ENCODE data around the gene LRIG1. TPM values are rescaled to one million over a fixed set of nuclear protein-coding genes. Genes with fewer than 3 reads are reported as not detected.

LRIG1 gene
- total RNA-seq, 1 experiment from 2014 or later = 2.2 TPM

GRCh38 chr3:66406831-66407610 is 93.8 kb downstream of the LRIG1 start:
- DNase-seq (no peak), ATAC-seq (no peak)
- Histone ChIP-seq H3K27ac (ENCODE audit: low read length) (no peak overlapping the region), H3K4me1 (ENCODE audit: insufficient read depth, low read length) (no peaks in the 10 kb centered on the region), H4K20me1 (ENCODE audit: low read length) (no peaks in the 10 kb centered on the region), H3K36me3 (ENCODE audit: low read depth, low read length) (no peaks in the 10 kb centered on the region), H3F3A (ENCODE audit: low read length, unreplicated experiment) (no peaks in the 10 kb centered on the region), H3K27me3 (ENCODE audit: low read length) (no peaks in the 10 kb centered on the region), H3K4me2 (ENCODE audit: low read length) (no peak overlapping the region), H3K4me3 (ENCODE audit: low read length) (no peak overlapping the region), H3K9me2 (replicated peaks; ENCODE audit: low read length) (no peaks in the 10 kb centered on the region), H3K9ac (ENCODE audit: low read length) (no peak overlapping the region), H3K79me2 (ENCODE audit: low read length) (no peaks in the 10 kb centered on the region), H2AFZ (ENCODE audit: low read length) (no peak overlapping the region), H3K9me3 (ENCODE audit: low read length) (no peaks in the 10 kb centered on the region)
- ChIA-PET CTCF (interaction anchor here (0.6 kb wide), 1 partner anchor 326 kb away, joined by 3 read pairs; no protein-coding TSS in a partner anchor), POLR2A (ENCODE audit: unreplicated experiment) (no interaction called here)
- BruUV-seq (replicated peaks) = no TSS peak
- TF ChIP-seq EZH2phosphoT487 (IDR thresholded peaks at IDR 0.05; ENCODE audit: borderline replicate concordance, low read length) (no peak), EZH2 (IDR thresholded peaks at IDR 0.05; ENCODE audit: low read length, unreplicated experiment) (no peak)
- intact Hi-C loops (cut with micrococcal nuclease) = loop anchor here (2.0 kb wide), 1 partner anchor 410 kb away; no protein-coding TSS in a partner anchor

- Histone ChIP-seq H3K4me1 (ENCODE audit: insufficient read depth, low read length) (no peaks in the 10 kb centered on the region), H3K79me2 (ENCODE audit: low read length) (no peaks in the 10 kb centered on the region)
- BruUV-seq (replicated peaks) = no TSS peak
Observed at GRCh38 chr3:66406163-66406562, 94.7 kb downstream of the LRIG1 start.

GRCh38 chr3:66405701-66406091 is 95.1 kb downstream of the LRIG1 start:
- no peaks in the 10 kb centered on the region for H3K9me2 ChIP-seq (replicated peaks; ENCODE audit: low read length)
- DNase-seq = peak; percentile 11
- CTCF ChIA-PET = no interaction called here
- no peak overlapping the region for H3K4me2 ChIP-seq (ENCODE audit: low read length)
- H3K9me3 ChIP-seq (ENCODE audit: low read length) = no peaks in the 10 kb centered on the region
- no peaks in the 10 kb centered on the region for H3F3A ChIP-seq (ENCODE audit: low read length, unreplicated experiment)
- no peaks in the 10 kb centered on the region for H3K27me3 ChIP-seq (ENCODE audit: low read length)
- H3K4me1 ChIP-seq (ENCODE audit: insufficient read depth, low read length) = no peaks in the 10 kb centered on the region
- no peak for TF ChIP-seq EZH2phosphoT487 (IDR thresholded peaks at IDR 0.05; ENCODE audit: borderline replicate concordance, low read length)
- no peak overlapping the region for H3K27ac ChIP-seq (ENCODE audit: low read length)
- H2AFZ ChIP-seq (ENCODE audit: low read length) = no peak overlapping the region
- POLR2A ChIA-PET (ENCODE audit: unreplicated experiment) = no interaction called here
- intact Hi-C loops (cut with micrococcal nuclease) = loop anchor here (2.0 kb wide), 1 partner anchor 411 kb away; no protein-coding TSS in a partner anchor
- no peaks in the 10 kb centered on the region for H3K36me3 ChIP-seq (ENCODE audit: low read depth, low read length)
- no peaks in the 10 kb centered on the region for H3K79me2 ChIP-seq (ENCODE audit: low read length)
- no peak overlapping the region for H3K4me3 ChIP-seq (ENCODE audit: low read length)
- H4K20me1 ChIP-seq (ENCODE audit: low read length) = no peaks in the 10 kb centered on the region
- H3K9ac ChIP-seq (ENCODE audit: low read length) = no peak overlapping the region
- no TSS peak for BruUV-seq (replicated peaks)
- ATAC-seq = no peak

More at GRCh38 chr3:66406163-66406562, 94.7 kb downstream of the LRIG1 start:
- Histone ChIP-seq H3F3A (ENCODE audit: low read length, unreplicated experiment) (no peaks in the 10 kb centered on the region), H3K9me2 (replicated peaks; ENCODE audit: low read length) (no peaks in the 10 kb centered on the region), H3K9ac (ENCODE audit: low read length) (no peak overlapping the region), H3K9me3 (ENCODE audit: low read length) (no peaks in the 10 kb centered on the region), H4K20me1 (ENCODE audit: low read length) (no peaks in the 10 kb centered on the region), H2AFZ (ENCODE audit: low read length) (no peak overlapping the region), H3K4me3 (ENCODE audit: low read length) (no peak overlapping the region), H3K4me2 (ENCODE audit: low read length) (no peak overlapping the region), H3K27ac (ENCODE audit: low read length) (no peak overlapping the region), H3K36me3 (ENCODE audit: low read depth, low read length) (no peaks in the 10 kb centered on the region), H3K27me3 (ENCODE audit: low read length) (no peaks in the 10 kb centered on the region)
- no peak for TF ChIP-seq EZH2 (IDR thresholded peaks at IDR 0.05; ENCODE audit: low read length, unreplicated experiment)
- no peak for TF ChIP-seq EZH2phosphoT487 (IDR thresholded peaks at IDR 0.05; ENCODE audit: borderline replicate concordance, low read length)
- no peak for TF ChIP-seq CTCF (conservative IDR thresholded peaks at IDR 0.05; ENCODE audit: low read depth, low read length)
- ChIA-PET CTCF (no interaction called here), POLR2A (ENCODE audit: unreplicated experiment) (no interaction called here)
- no peak for ATAC-seq
- no peak for DNase-seq
- intact Hi-C loops (cut with micrococcal nuclease) = loop anchor here (2.0 kb wide), 1 partner anchor 411 kb away; no protein-coding TSS in a partner anchor

Data from PC-3 (cell line).